HFFc6 (cell line): ENCODE results near the gene ABL2. TPM values are rescaled to one million over a fixed set of nuclear protein-coding genes. Genes with fewer than 3 reads are reported as not detected.

ENCODE experiments used
- DNase-seq: peaks from one replicate; pipeline ENCODE4 v3.0.0-alpha.2; 2018
- H3K27ac Mint-ChIP-seq: 2 replicates; pipeline ENCODE4 v1.8.0; 2020; ENCODE audit warnings: mild to moderate bottlenecking, mixed read lengths
- H3K27me3 Mint-ChIP-seq: 2 replicates; pipeline ENCODE4 v1.8.0; 2021; ENCODE audit warnings: mild to moderate bottlenecking, moderate library complexity, mixed read lengths; ENCODE audit not compliant: insufficient read depth
- H3K36me3 Mint-ChIP-seq: 2 replicates; pipeline ENCODE4 v1.8.0; 2021; ENCODE audit warnings: low read depth, mixed read lengths
- H3K4me1 Mint-ChIP-seq: 2 replicates; pipeline ENCODE4 v1.8.0; 2020; ENCODE audit warnings: low read depth, mixed read lengths
- H3K4me3 Mint-ChIP-seq: 2 replicates; pipeline ENCODE4 v1.8.0; 2020; ENCODE audit warnings: mild to moderate bottlenecking, moderate library complexity, mixed read lengths
- H3K9me3 Mint-ChIP-seq: 2 replicates; pipeline ENCODE4 v1.8.0; 2020; ENCODE audit warnings: mild to moderate bottlenecking, mixed read lengths
- CTCF ChIP-seq: fragments of 200-600 bp; sonication (generic); IDR thresholded peaks from 2 replicates; pipeline ENCODE4 v1.5.0; 2021; ENCODE audit warnings: antibody characterized with exemption, mild to moderate bottlenecking
- total RNA-seq, 6 experiments: library from RNA; stranded (reverse); fragmentation: NEBNext Ultra II Directional; extraction: Animal tissue kit (Norgen Biotek cat#: 25700); gene quantifications; 2 replicates in 1 of 6; 3 replicates in 5 of 6; pipeline ENCODE4 v1.2.3, GENCODE V29; 2021

ABL2 gene
- total RNA-seq, 6 experiments from 2014 or later: 54.1 to 65.9 (median 61.2) TPM

DNA sequence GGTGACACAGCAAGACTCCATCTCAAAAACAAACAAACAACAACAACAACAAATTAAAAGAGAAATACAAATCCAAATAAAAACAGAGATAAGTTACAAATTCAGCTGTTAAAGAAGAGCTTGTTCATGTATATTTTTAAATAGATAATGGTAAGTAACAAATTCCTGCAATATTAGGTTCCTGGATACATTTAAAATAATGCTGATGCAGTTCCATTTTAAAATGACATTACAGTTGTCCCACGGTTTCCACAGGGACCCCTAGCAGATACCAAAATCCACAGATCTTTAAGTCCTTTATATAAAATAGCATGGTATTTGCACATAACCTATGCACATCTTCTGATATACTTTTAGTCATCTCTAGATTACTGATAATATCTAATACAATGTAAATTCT lies 61.5 kb downstream of the ABL2 start:
- Mint-ChIP-seq H3K4me1 (peaks cover 63% of the 10 kb centered on the region), H3K27me3 (no peaks in the 10 kb centered on the region), H3K9me3 (no peaks in the 10 kb centered on the region), H3K27ac (no peak overlapping the region), H3K36me3 (no peaks in the 10 kb centered on the region; the same call in 1 of the 2 replicates), H3K4me3 (no peak overlapping the region)
- no peak for DNase-seq
- TF ChIP-seq CTCF: no peak

DNA sequence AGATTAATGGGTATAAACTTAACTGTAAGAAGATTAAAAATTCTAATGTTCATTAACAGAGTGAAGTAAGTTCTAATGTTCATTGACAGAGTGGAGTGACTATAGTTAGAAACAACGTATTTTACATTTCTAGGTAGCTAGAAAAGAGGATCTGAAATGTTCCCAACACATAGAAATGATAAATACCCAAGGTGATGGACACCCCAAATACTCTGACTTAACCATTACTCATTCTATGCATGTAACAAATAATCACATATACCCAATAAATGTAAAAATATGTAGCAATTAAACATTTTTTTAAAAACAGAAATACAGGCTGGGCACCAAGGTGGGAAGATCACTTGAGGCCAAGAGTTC lies 62.1 kb downstream of the ABL2 start:
- no peak for DNase-seq
- H3K36me3 Mint-ChIP-seq: no peaks in the 10 kb centered on the region; the same call in 1 of the 2 replicates
- 0 out of 2 replicates have a peak overlapping the region, but pooled peaks have one; percentile 2 for H3K27ac Mint-ChIP-seq
- no peak overlapping the region for H3K4me3 Mint-ChIP-seq
- H3K9me3 Mint-ChIP-seq: no peaks in the 10 kb centered on the region
- peaks cover 63% of the 10 kb centered on the region for H3K4me1 Mint-ChIP-seq
- no peaks in the 10 kb centered on the region for H3K27me3 Mint-ChIP-seq
- TF ChIP-seq CTCF: no peak

DNA sequence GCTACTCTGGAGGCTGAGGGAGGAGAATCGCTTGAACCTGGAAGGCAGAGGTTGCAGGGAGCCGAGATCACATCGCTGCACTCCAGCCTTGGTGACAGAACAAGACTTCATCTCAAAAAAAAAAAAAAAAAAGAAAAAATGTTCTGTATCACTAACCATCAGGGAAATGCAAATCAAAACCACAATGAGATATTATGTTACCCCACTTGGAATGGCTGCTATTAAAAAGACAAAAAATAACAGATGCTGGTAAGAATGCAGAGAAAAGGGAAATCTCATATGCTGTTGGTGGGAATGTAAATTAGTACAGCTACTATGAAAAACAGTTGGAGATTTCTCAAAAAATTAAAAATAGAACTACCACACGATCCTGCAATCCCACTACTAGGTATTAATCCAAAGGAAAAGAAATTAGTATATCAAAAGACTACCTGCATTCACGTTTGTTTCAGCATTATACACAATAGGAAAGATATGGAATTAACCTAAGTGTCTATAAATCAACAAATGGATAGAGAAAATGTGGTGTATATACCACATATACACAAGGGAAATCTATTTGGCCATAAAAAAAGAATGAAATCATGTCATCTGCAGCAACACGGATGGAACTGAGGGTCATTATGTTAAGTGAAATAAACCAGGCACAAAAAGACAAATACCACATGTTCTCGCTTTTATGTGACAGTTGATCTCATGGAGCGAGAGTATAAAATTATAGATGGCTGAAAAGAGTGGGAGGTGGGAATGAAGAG lies 62.6 kb downstream of the ABL2 start:
- H3K36me3 Mint-ChIP-seq: no peaks in the 10 kb centered on the region; the same call in 1 of the 2 replicates
- peaks cover 57% of the 10 kb centered on the region for H3K4me1 Mint-ChIP-seq
- H3K27me3 Mint-ChIP-seq: no peaks in the 10 kb centered on the region
- no peaks in the 10 kb centered on the region for H3K9me3 Mint-ChIP-seq
- no peak for TF ChIP-seq CTCF
- DNase-seq: peak; percentile 9
- no peak overlapping the region for H3K4me3 Mint-ChIP-seq
- 0 out of 2 replicates have a peak overlapping the region, but pooled peaks have one; percentile 2 for H3K27ac Mint-ChIP-seq

- no peak for TF ChIP-seq CTCF
- no peaks in the 10 kb centered on the region for H3K9me3 Mint-ChIP-seq
- H3K4me1 Mint-ChIP-seq: peaks cover 48% of the 10 kb centered on the region
- no peaks in the 10 kb centered on the region for H3K27me3 Mint-ChIP-seq
- no peak overlapping the region for H3K27ac Mint-ChIP-seq
- peak; percentile 36 for DNase-seq
- no peak overlapping the region for H3K4me3 Mint-ChIP-seq
- H3K36me3 Mint-ChIP-seq: no peaks in the 10 kb centered on the region
These were observed 65.0 kb downstream of the ABL2 start for GRCh38 chr1:179164494-179164893.

- no peak for DNase-seq
- H3K36me3 Mint-ChIP-seq: no peaks in the 10 kb centered on the region
- peaks cover 34% of the 10 kb centered on the region for H3K4me1 Mint-ChIP-seq
- TF ChIP-seq CTCF: no peak
- H3K27me3 Mint-ChIP-seq: no peaks in the 10 kb centered on the region
- no peak overlapping the region for H3K4me3 Mint-ChIP-seq
- H3K27ac Mint-ChIP-seq: no peak overlapping the region
- H3K9me3 Mint-ChIP-seq: no peaks in the 10 kb centered on the region
These were observed 72.8 kb downstream of the ABL2 start for GRCh38 chr1:179156708-179157107.
